ENCODE measurements around the gene RNF25.

The RNF25 gene

GRCh38 chr2:218648088-218648786, 23.6 kb downstream of the RNF25 start:
- TF ChIP-seq POLR2AphosphoS5 (IDR thresholded peaks at IDR 0.05; ENCODE audit: borderline replicate concordance, low read depth, low read length) (no peak; the same call in 1 of the 2 replicates), EZH2 (IDR thresholded peaks at IDR 0.05) (no peak), FOXP2 (optimal IDR thresholded peaks at IDR 0.05; ENCODE audit: control extremely low read depth, extremely low read length, insufficient read depth) (no peak)
- Histone ChIP-seq H3K9ac (ENCODE audit: insufficient read length) (no peak overlapping the region), H3K4me3 (no peak overlapping the region), H3K9me3 (ENCODE audit: low read depth, low read length) (no peaks in the 10 kb centered on the region), H3K36me3 (ENCODE audit: insufficient read depth, low read length) (peaks cover 91% of the 10 kb centered on the region), H3K27ac (no peak overlapping the region)
- no peak for DNase-seq (ENCODE audit: low read depth, low spot score)

GRCh38 chr2:218645126-218645525, 26.7 kb downstream of the RNF25 start:
- Histone ChIP-seq H3K4me3 (no peak overlapping the region), H3K27ac (no peak overlapping the region), H3K9me3 (ENCODE audit: low read depth, low read length) (no peaks in the 10 kb centered on the region), H3K9ac (ENCODE audit: insufficient read length) (no peak overlapping the region), H3K36me3 (ENCODE audit: insufficient read depth, low read length) (peaks cover 83% of the 10 kb centered on the region)
- no peak for DNase-seq (ENCODE audit: low read depth, low spot score)
- TF ChIP-seq EZH2 (IDR thresholded peaks at IDR 0.05) (no peak), FOXP2 (optimal IDR thresholded peaks at IDR 0.05; ENCODE audit: control extremely low read depth, extremely low read length, insufficient read depth) (no peak), POLR2AphosphoS5 (IDR thresholded peaks at IDR 0.05; ENCODE audit: borderline replicate concordance, low read depth, low read length) (no peak)

- H3K36me3 ChIP-seq (ENCODE audit: insufficient read depth, low read length): peaks cover 82% of the 10 kb centered on the region
- DNase-seq (ENCODE audit: low read depth, low spot score): no peak
- H3K27ac ChIP-seq: no peak overlapping the region
- no peak overlapping the region for H3K9ac ChIP-seq (ENCODE audit: insufficient read length)
- H3K9me3 ChIP-seq (ENCODE audit: low read depth, low read length): no peaks in the 10 kb centered on the region
- TF ChIP-seq POLR2AphosphoS5 (IDR thresholded peaks at IDR 0.05; ENCODE audit: borderline replicate concordance, low read depth, low read length) (no peak), EZH2 (IDR thresholded peaks at IDR 0.05) (no peak), FOXP2 (optimal IDR thresholded peaks at IDR 0.05; ENCODE audit: control extremely low read depth, extremely low read length, insufficient read depth) (no peak)
- H3K4me3 ChIP-seq: no peak overlapping the region
Observed at GRCh38 chr2:218644721-218645120, 27.1 kb downstream of the RNF25 start.

- H3K27ac ChIP-seq: no peak overlapping the region
- no peaks in the 10 kb centered on the region for H3K9me3 ChIP-seq (ENCODE audit: low read depth, low read length)
- DNase-seq (ENCODE audit: low read depth, low spot score): no peak
- H3K4me3 ChIP-seq: no peak overlapping the region
- no peak overlapping the region for H3K9ac ChIP-seq (ENCODE audit: insufficient read length)
- H3K36me3 ChIP-seq (ENCODE audit: insufficient read depth, low read length): peaks cover 79% of the 10 kb centered on the region
- no peak for TF ChIP-seq FOXP2 (optimal IDR thresholded peaks at IDR 0.05; ENCODE audit: control extremely low read depth, extremely low read length, insufficient read depth)
- no peak for TF ChIP-seq POLR2AphosphoS5 (IDR thresholded peaks at IDR 0.05; ENCODE audit: borderline replicate concordance, low read depth, low read length)
- TF ChIP-seq EZH2 (IDR thresholded peaks at IDR 0.05): no peak
Observed at GRCh38 chr2:218643751-218644310, 28.0 kb downstream of the RNF25 start.

- no peaks in the 10 kb centered on the region for H3K9me3 ChIP-seq (ENCODE audit: low read depth, low read length)
- H3K4me3 ChIP-seq: no peak overlapping the region
- DNase-seq (ENCODE audit: low read depth, low spot score): no peak
- TF ChIP-seq FOXP2 (optimal IDR thresholded peaks at IDR 0.05; ENCODE audit: control extremely low read depth, extremely low read length, insufficient read depth) (no peak), POLR2AphosphoS5 (IDR thresholded peaks at IDR 0.05; ENCODE audit: borderline replicate concordance, low read depth, low read length) (no peak), EZH2 (IDR thresholded peaks at IDR 0.05) (no peak)
- no peak overlapping the region for H3K9ac ChIP-seq (ENCODE audit: insufficient read length)
- no peak overlapping the region for H3K27ac ChIP-seq
- peaks cover 79% of the 10 kb centered on the region for H3K36me3 ChIP-seq (ENCODE audit: insufficient read depth, low read length)
Observed at GRCh38 chr2:218642786-218643185, 29.0 kb downstream of the RNF25 start.

GRCh38 chr2:218642121-218642656, 29.6 kb downstream of the RNF25 start:
- Histone ChIP-seq H3K9me3 (ENCODE audit: low read depth, low read length) (no peaks in the 10 kb centered on the region), H3K4me3 (no peak overlapping the region), H3K27ac (no peak overlapping the region), H3K36me3 (ENCODE audit: insufficient read depth, low read length) (peaks cover 78% of the 10 kb centered on the region), H3K9ac (ENCODE audit: insufficient read length) (no peak overlapping the region)
- DNase-seq (ENCODE audit: low read depth, low spot score): no peak
- TF ChIP-seq EZH2 (IDR thresholded peaks at IDR 0.05) (no peak), POLR2AphosphoS5 (IDR thresholded peaks at IDR 0.05; ENCODE audit: borderline replicate concordance, low read depth, low read length) (no peak), FOXP2 (optimal IDR thresholded peaks at IDR 0.05; ENCODE audit: control extremely low read depth, extremely low read length, insufficient read depth) (no peak)

GRCh38 chr2:218638372-218638771, 33.4 kb downstream of the RNF25 start:
- DNase-seq (ENCODE audit: low read depth, low spot score): no peak
- H3K9me3 ChIP-seq (ENCODE audit: low read depth, low read length): no peaks in the 10 kb centered on the region
- no peak overlapping the region for H3K9ac ChIP-seq (ENCODE audit: insufficient read length)
- H3K4me3 ChIP-seq: no peak overlapping the region
- peaks cover 64% of the 10 kb centered on the region; the same call in 1 of the 2 replicates for H3K36me3 ChIP-seq (ENCODE audit: insufficient read depth, low read length)
- no peak overlapping the region for H3K27ac ChIP-seq
- TF ChIP-seq FOXP2 (optimal IDR thresholded peaks at IDR 0.05; ENCODE audit: control extremely low read depth, extremely low read length, insufficient read depth) (no peak), POLR2AphosphoS5 (IDR thresholded peaks at IDR 0.05; ENCODE audit: borderline replicate concordance, low read depth, low read length) (no peak), EZH2 (IDR thresholded peaks at IDR 0.05) (no peak)

- H3K4me3 ChIP-seq: no peak overlapping the region
- peaks cover 50% of the 10 kb centered on the region; the same call in 1 of the 2 replicates for H3K36me3 ChIP-seq (ENCODE audit: insufficient read depth, low read length)
- H3K9me3 ChIP-seq (ENCODE audit: low read depth, low read length): no peaks in the 10 kb centered on the region
- no peak for DNase-seq (ENCODE audit: low read depth, low spot score)
- TF ChIP-seq POLR2AphosphoS5 (IDR thresholded peaks at IDR 0.05; ENCODE audit: borderline replicate concordance, low read depth, low read length): no peak
- TF ChIP-seq EZH2 (IDR thresholded peaks at IDR 0.05): no peak
- TF ChIP-seq FOXP2 (optimal IDR thresholded peaks at IDR 0.05; ENCODE audit: control extremely low read depth, extremely low read length, insufficient read depth): no peak
- no peak overlapping the region for H3K9ac ChIP-seq (ENCODE audit: insufficient read length)
- H3K27ac ChIP-seq: no peak overlapping the region
Observed at GRCh38 chr2:218635719-218636118, 36.1 kb downstream of the RNF25 start.
